Astrocyte of the spinal cord (primary cell): ENCODE results near the gene SLC15A4.
"Not testable (repeated sequence)": the region's sequence is repeated elsewhere in the genome, so short reads cannot be mapped to it uniquely, and the experiment has no call there.

ENCODE experiments used
- DNase-seq: peaks from one replicate; pipeline ENCODE4 v3.0.0; 2011; ENCODE audit warnings: low read depth, low spot score
- H3K4me3 ChIP-seq: 2 replicates; pipeline ENCODE4 v1.5.1; 2011; ENCODE audit warnings: low read depth, mild to moderate bottlenecking, low read length, moderate library complexity
- CTCF ChIP-seq: IDR thresholded peaks from 2 replicates; pipeline ENCODE4 v1.5.1; 2012; ENCODE audit warnings: low read depth, mild to moderate bottlenecking, low read length, inconsistent platforms
- in situ Hi-C: cut with HindIII; loops from 2 replicates; pipeline ENCODE4 v1.10.0; 2017; ENCODE audit warnings: low sequenced_read_pairs

SLC15A4 gene

DNA sequence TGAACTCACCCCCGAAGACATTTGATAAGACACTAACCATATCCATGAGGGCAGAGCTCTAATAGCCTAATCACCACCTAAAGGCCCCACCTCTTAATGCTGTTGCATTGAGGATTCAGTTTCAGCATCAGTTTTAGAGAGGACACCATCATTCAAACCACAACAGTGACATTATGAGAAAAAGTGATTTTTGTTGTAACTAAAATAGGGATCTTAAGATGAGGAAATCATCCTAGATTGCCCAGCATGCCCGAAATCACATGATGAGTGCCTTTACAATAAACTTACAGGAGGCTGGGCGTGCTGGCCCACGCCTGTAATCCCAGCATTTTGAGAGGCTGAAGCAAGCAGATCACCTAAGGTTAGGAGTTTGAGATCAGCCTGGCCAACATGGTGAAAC, 19.8 kb upstream of the SLC15A4 start:
- no peak for TF ChIP-seq CTCF
- DNase-seq: no peak
- in situ Hi-C loops: no loop called here
- H3K4me3 ChIP-seq: no peak overlapping the region

- no peak for TF ChIP-seq CTCF
- no peak for DNase-seq
- H3K4me3 ChIP-seq: no peak overlapping the region
- in situ Hi-C loops: no loop called here
These were observed 18.8 kb upstream of the SLC15A4 start for GRCh38 chr12:128842579-128842978.

GRCh38 chr12:128840862-128841468, 17.2 kb upstream of the SLC15A4 start:
- no peak for DNase-seq
- H3K4me3 ChIP-seq: no peak overlapping the region
- no peak for TF ChIP-seq CTCF
- in situ Hi-C loops: no loop called here

DNA sequence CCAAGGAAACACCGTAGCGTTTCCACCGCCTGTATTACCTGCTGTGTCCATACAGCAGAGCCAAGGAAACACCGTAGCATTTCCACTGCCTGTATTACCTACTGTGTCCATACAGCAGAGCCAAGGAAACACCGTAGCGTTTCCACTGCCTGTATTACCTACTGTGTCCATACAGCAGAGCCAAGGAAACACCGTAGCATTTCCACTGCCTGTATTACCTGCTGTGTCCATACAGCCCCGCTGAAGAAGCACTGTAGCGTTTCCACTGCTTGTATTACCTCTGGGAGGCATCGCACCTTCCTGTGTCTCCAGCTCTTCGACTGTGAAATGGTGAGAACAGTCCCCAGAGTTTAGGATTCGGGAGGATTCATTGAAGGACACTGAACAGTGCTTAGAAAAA, 16.1 kb upstream of the SLC15A4 start:
- H3K4me3 ChIP-seq, in situ Hi-C loops, DNase-seq: not testable (repeated sequence)

DNA sequence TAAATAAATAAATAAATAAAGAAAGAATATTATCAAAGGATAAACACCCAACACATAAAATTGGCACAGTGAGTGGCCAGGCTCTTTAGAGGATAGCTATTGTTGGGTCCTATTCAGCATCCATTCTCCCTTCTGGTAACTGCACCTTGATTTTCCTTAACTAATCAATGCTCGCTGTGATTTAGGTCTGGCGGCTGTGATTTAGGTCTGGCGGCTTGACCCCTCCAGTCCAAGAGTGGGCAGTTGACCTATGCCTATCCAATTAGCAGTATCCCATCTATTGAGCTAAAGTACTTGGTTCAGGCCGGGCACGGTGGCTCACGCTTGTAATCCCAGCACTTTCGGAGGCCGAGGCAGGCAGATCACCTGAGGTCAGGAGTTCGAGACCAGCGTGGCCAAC, 9.7 kb upstream of the SLC15A4 start:
- no peak for DNase-seq
- no peak for TF ChIP-seq CTCF
- H3K4me3 ChIP-seq: no peak overlapping the region
- in situ Hi-C loops: no loop called here

GRCh38 chr12:128830505-128830893, 6.7 kb upstream of the SLC15A4 start:
- H3K4me3 ChIP-seq: no peak overlapping the region
- no peak for DNase-seq
- no peak for TF ChIP-seq CTCF
- in situ Hi-C loops: no loop called here

DNA sequence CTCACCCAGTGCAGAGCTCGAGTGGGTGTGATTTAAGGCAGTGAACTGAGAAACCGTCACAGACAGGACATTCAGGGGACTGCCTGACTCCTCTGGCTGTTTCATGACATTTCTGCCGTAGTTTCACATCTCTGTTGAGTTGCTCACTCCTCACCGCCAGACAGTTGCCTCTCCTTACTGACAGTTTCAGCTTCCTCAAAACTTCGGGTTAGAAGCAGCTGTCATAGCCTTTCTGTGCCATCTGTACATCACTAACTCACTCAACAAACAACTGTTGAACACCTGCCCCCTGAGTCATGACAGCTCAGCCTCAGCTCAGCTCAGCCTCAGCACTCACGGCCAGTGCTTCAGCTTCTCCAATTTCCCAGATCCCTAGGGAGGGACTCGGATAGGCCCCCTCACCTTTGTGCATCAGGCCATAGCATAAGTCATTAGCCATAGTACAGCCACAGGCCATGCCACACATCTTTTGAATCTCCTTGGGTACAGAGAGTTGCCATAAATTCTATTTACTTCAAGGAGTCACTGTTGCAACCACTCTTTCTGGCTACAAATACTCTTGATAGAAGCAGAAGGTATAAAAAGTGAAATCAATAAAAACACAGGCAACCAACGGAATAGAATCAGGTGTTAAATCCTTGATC, 6.2 kb upstream of the SLC15A4 start:
- no peak for TF ChIP-seq CTCF
- DNase-seq: no peak
- in situ Hi-C loops: no loop called here
- no peak overlapping the region for H3K4me3 ChIP-seq
